Muscle layer of colon (tissue), 2 donors: ENCODE measurements around the gene MICU1.

ENCODE experiments used
- H3K27ac ChIP-seq: one replicate; pipeline ENCODE4 v1.7.0; 2013; ENCODE audit warnings: low read depth, mild to moderate bottlenecking, low read length, moderate library complexity
- H3K27me3 ChIP-seq, 2 donors: one replicate each; pipeline ENCODE4 v1.7.0; 2013; ENCODE audit warnings: low read length in 2 of 2, mild to moderate bottlenecking in 2 of 2; ENCODE audit not compliant: insufficient read depth in 2 of 2, control insufficient read depth in 1 of 2
- H3K36me3 ChIP-seq: one replicate; pipeline ENCODE4 v1.7.0; 2013; ENCODE audit warnings: mild to moderate bottlenecking, low read length; ENCODE audit not compliant: insufficient read depth
- H3K4me1 ChIP-seq: one replicate; pipeline ENCODE4 v1.7.0; 2013; ENCODE audit warnings: mild to moderate bottlenecking, low read length; ENCODE audit not compliant: insufficient read depth
- H3K4me3 ChIP-seq, 2 donors: one replicate each; pipeline ENCODE4 v1.7.0; 2013; ENCODE audit warnings: low read length in 2 of 2, low read depth in 1 of 2, mild to moderate bottlenecking in 1 of 2, moderate library complexity in 1 of 2
- H3K9ac ChIP-seq: one replicate; pipeline ENCODE4 v1.7.0; 2013; ENCODE audit warnings: low read length
- H3K9me3 ChIP-seq: one replicate; pipeline ENCODE4 v1.7.0; 2013; ENCODE audit warnings: mild to moderate bottlenecking, low read length
- donor health status: abdominal sarcoma.
- donor health status: Adenocarcinoma of cecum.

MICU1 gene

GRCh38 chr10:72337722-72338121 lies 288.2 kb downstream of the MICU1 start:
- H3K4me1 ChIP-seq, result peaks cover 31% of the 10 kb centered on the region
- H3K36me3 ChIP-seq, result peaks cover 57% of the 10 kb centered on the region

GRCh38 chr10:72337039-72337629 lies 288.7 kb downstream of the MICU1 start:
- Histone ChIP-seq H3K4me1 (peaks cover 35% of the 10 kb centered on the region), H3K27me3 (no peaks in the 10 kb centered on the region), H3K27ac (peak overlapping the region; percentile 52), H3K9me3 (no peaks in the 10 kb centered on the region), H3K4me3 (no peak overlapping the region), H3K9ac (no peak overlapping the region), H3K36me3 (peaks cover 51% of the 10 kb centered on the region)

More at GRCh38 chr10:72337722-72338121, 288.2 kb downstream of the MICU1 start:
- Histone ChIP-seq H3K27me3 (no peaks in the 10 kb centered on the region), H3K4me3 (no peak overlapping the region), H3K9me3 (no peaks in the 10 kb centered on the region), H3K27ac (no peak overlapping the region), H3K9ac (no peak overlapping the region)

DNA sequence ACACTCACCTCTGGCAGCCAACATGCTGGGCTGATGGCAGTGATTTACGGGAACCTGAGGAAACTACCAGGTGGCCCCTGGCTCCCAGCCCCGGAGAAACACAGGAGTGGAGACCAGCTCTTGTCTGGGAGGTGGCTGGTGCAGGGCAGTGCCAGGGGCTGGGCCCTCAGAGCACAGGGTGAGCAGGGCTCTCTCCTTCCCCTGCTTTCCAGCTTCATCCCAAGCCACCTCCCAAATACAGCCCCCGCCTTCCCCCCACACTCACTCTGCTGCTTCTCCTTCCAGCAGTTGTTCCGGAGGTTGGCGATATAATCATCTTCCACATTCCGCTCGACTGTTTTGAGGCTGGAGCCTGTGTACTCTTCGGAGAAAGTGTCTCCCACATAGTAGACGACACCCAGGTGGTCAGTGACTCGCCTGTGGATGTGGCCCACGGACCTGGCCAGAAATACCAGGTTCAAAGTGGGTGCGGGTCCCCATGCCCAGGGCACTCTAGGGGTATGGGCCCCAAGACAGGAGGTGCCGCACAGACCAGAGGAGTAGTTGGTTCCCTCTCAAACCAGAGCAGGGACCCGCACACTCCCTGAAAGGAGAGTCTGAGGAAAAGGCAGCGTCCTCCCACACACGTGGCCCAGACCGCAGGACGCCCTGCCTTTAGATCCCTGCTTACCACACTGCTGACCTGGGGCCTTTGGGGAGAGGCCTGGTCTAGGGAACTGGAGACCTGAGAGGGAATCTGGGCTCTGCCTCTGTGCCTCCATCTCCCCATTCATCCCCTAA lies 289.4 kb downstream of the MICU1 start:
- peak overlapping the region; percentile 52 for H3K27ac ChIP-seq
- H3K36me3 ChIP-seq, result peaks cover 47% of the 10 kb centered on the region
- no peak overlapping the region for H3K4me3 ChIP-seq
- peaks cover 42% of the 10 kb centered on the region for H3K4me1 ChIP-seq
- H3K9ac ChIP-seq, result no peak overlapping the region
- no peaks in the 10 kb centered on the region for H3K9me3 ChIP-seq
- no peaks in the 10 kb centered on the region for H3K27me3 ChIP-seq

GRCh38 chr10:72335394-72336258 lies 290.3 kb downstream of the MICU1 start:
- H3K27me3 ChIP-seq, result no peaks in the 10 kb centered on the region
- peaks cover 46% of the 10 kb centered on the region for H3K4me1 ChIP-seq
- H3K27ac ChIP-seq, result peak overlapping the region; percentile 42
- no peak overlapping the region for H3K9ac ChIP-seq
- H3K36me3 ChIP-seq, result peaks cover 41% of the 10 kb centered on the region
- no peaks in the 10 kb centered on the region for H3K9me3 ChIP-seq
- no peak overlapping the region for H3K4me3 ChIP-seq

DNA sequence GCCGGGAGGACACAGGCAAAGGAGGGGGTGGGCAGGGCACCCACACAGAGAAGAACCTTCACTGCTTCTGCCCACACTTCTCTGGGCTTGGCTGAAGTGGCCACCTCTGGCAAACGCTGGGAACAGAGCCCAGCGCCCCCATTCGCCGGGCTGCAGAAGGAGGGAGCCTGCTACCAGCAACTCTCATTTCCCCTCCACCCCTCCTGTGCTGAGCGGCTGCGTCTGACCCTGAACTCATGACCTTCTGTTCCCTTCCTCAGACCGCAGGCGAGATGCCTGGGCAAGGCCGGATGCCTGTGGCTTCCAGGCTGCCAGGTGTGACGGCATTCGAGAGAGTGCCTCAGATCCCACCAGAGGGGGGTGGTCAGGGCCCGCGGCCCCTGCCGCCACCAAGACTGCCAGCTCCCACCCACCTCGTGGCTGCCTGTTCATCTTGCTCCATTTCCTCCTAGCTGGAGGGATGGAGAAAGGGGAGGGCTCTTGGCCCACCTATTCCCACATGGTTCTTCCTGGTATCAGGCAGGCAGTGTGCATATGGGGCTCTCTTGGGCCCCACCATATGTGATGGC lies 291.0 kb downstream of the MICU1 start:
- Histone ChIP-seq H3K27ac (peak overlapping the region; percentile 56), H3K4me1 (peaks cover 46% of the 10 kb centered on the region), H3K9me3 (no peaks in the 10 kb centered on the region), H3K4me3 (no peak overlapping the region), H3K27me3 (no peaks in the 10 kb centered on the region), H3K36me3 (peaks cover 35% of the 10 kb centered on the region), H3K9ac (no peak overlapping the region)

GRCh38 chr10:72334196-72334824 lies 291.6 kb downstream of the MICU1 start:
- no peaks in the 10 kb centered on the region for H3K9me3 ChIP-seq
- H3K9ac ChIP-seq, result no peak overlapping the region
- H3K4me3 ChIP-seq, result no peak overlapping the region
- H3K27ac ChIP-seq, result peak overlapping the region; percentile 56
- H3K27me3 ChIP-seq, result no peaks in the 10 kb centered on the region
- peaks cover 35% of the 10 kb centered on the region for H3K36me3 ChIP-seq
- H3K4me1 ChIP-seq, result peaks cover 46% of the 10 kb centered on the region

- Histone ChIP-seq H3K9ac (no peak overlapping the region), H3K4me3 (no peak overlapping the region), H3K27me3 (no peaks in the 10 kb centered on the region), H3K4me1 (peaks cover 49% of the 10 kb centered on the region), H3K36me3 (peaks cover 34% of the 10 kb centered on the region), H3K27ac (no peak overlapping the region), H3K9me3 (no peaks in the 10 kb centered on the region)
Observed at GRCh38 chr10:72333112-72334015, 292.5 kb downstream of the MICU1 start.

- no peak overlapping the region for H3K9ac ChIP-seq
- H3K27ac ChIP-seq, result no peak overlapping the region
- no peak overlapping the region for H3K4me3 ChIP-seq
- H3K36me3 ChIP-seq, result peaks cover 26% of the 10 kb centered on the region
- H3K4me1 ChIP-seq, result peaks cover 56% of the 10 kb centered on the region
- H3K27me3 ChIP-seq, result no peaks in the 10 kb centered on the region
- H3K9me3 ChIP-seq, result no peaks in the 10 kb centered on the region
Observed at GRCh38 chr10:72332423-72333111, 293.3 kb downstream of the MICU1 start.

- Histone ChIP-seq H3K27me3 (no peaks in the 10 kb centered on the region), H3K4me3 (no peak overlapping the region), H3K36me3 (peaks cover 18% of the 10 kb centered on the region), H3K27ac (peak overlapping the region; percentile 0), H3K9me3 (no peaks in the 10 kb centered on the region), H3K4me1 (peaks cover 53% of the 10 kb centered on the region), H3K9ac (no peak overlapping the region)
Observed at GRCh38 chr10:72331575-72332422, 294.1 kb downstream of the MICU1 start.
